K562 (cell line): ENCODE results near the gene NRP2. TPM values are rescaled to one million over a fixed set of nuclear protein-coding genes. Genes with fewer than 3 reads are reported as not detected.

Experiments used
- ATAC-seq: fragments of 200-7000 bp; cut with Tn5 transposase; 3 replicates; pipeline ENCODE4 v1.9.1; 2020; ENCODE audit warnings: moderate library complexity
- BruUV-seq: library from RNA; stranded (reverse); fragments of 400-500 nt; replicated peaks from 2 replicates; lab custom pipeline; 2021; lab: Mats Ljungman, UMichigan
- CTCF ChIA-PET: fragments of 300-600 bp; formaldehyde crosslinking; extraction: SDS; loops from one replicate; lab custom pipeline; 2021; ENCODE audit warnings: low intra/inter-chr PET ratio; lab: Yijun Ruan, JAX
- POLR2A ChIA-PET: fragments of 300-600, 350-650 bp; sonication (Branson Sonifier 250); formaldehyde crosslinking; extraction: SDS; loops from one replicate; lab custom pipeline; 2021; ENCODE audit warnings: antibody characterized with exemption, inconsistent platforms; lab: Yijun Ruan, JAX
- DNase-seq, 4 experiments: peaks; one replicate each; pipeline versions ENCODE4 v3.0.0 to v3.0.0-alpha.2; 2011 to 2018; ENCODE audit warnings: low spot score in 3 of 4, mixed read lengths in 3 of 4; ENCODE audit errors: extremely low read depth in 1 of 4
- FAIRE-seq: peaks from 2 replicates; lab custom pipeline; 2011; peaks lifted over from hg19 to GRCh38; lab: Jason Lieb, UNC
- H2AFZ ChIP-seq: 2 replicates; pipeline ENCODE4 v1.6.0; 2011; ENCODE audit warnings: low read depth, low read length, control low read depth, inconsistent platforms
- H3K27ac ChIP-seq: fragments of 200-600 bp; 3 replicates; pipeline ENCODE4 v1.8.0; 2011; ENCODE audit warnings: low read depth, mild to moderate bottlenecking, control low read depth, inconsistent platforms, low read length, moderate library complexity, mixed read lengths; ENCODE audit errors: extremely low read depth
- H3K27me3 ChIP-seq, 2 experiments: fragments of 300-600 bp in 1 of 2; 2 replicates in 1 of 2; 3 replicates in 1 of 2; pipeline versions ENCODE4 v1.6.0 to v1.8.0; 2011; ENCODE audit warnings: inconsistent platforms in 2 of 2, low read length in 2 of 2, mild to moderate bottlenecking in 1 of 2, mixed read lengths in 1 of 2, moderate library complexity in 1 of 2; ENCODE audit not compliant: control insufficient read depth in 2 of 2, insufficient read depth in 2 of 2
- H3K36me3 ChIP-seq: fragments of 300-600 bp; 3 replicates; pipeline ENCODE4 v1.8.0; 2011; ENCODE audit warnings: mild to moderate bottlenecking, low read length, inconsistent platforms; ENCODE audit not compliant: control insufficient read depth, insufficient read depth
- H3K4me1 ChIP-seq, 2 experiments: fragments of 200-600 bp in 1 of 2; replicated peaks in 1 of 2; 2 replicates in 1 of 2; 3 replicates in 1 of 2; pipeline versions ENCODE4 v1.5.1 to v1.8.0; 2011; ENCODE audit warnings: inconsistent platforms in 2 of 2, low read length in 2 of 2, mild to moderate bottlenecking in 1 of 2, mixed read lengths in 1 of 2, moderate library complexity in 1 of 2; ENCODE audit not compliant: control insufficient read depth in 2 of 2, insufficient read depth in 2 of 2
- H3K4me2 ChIP-seq: 2 replicates; pipeline ENCODE4 v1.6.1; 2011; ENCODE audit warnings: low read length, control low read depth, inconsistent platforms, mixed read lengths; ENCODE audit not compliant: insufficient read depth
- H3K4me3 ChIP-seq: fragments of 200-600 bp; sonication (generic), shearing (Covaris generic); 2 replicates; pipeline ENCODE4 v1.5.1; 2016; ENCODE audit warnings: control low read depth, inconsistent platforms
- H3K79me2 ChIP-seq: fragments of 200-600 bp; 3 replicates; pipeline ENCODE4 v1.8.0; 2011; ENCODE audit warnings: low read length, inconsistent platforms; ENCODE audit not compliant: control insufficient read depth, insufficient read depth
- H3K9ac ChIP-seq, 2 experiments: 2 replicates each; pipeline versions ENCODE4 v1.6.0 to v1.6.1; 2011; ENCODE audit warnings: low read depth in 2 of 2, low read length in 2 of 2, control low read depth in 1 of 2, inconsistent platforms in 1 of 2, mild to moderate bottlenecking in 1 of 2, mixed read lengths in 1 of 2; ENCODE audit not compliant: insufficient read depth in 1 of 2
- H3K9me1 ChIP-seq: one replicate; pipeline ENCODE4 v1.6.0; 2011; ENCODE audit warnings: inconsistent platforms, mild to moderate bottlenecking, low read length, moderate library complexity; ENCODE audit not compliant: control insufficient read depth, insufficient read depth
- H3K9me3 ChIP-seq: replicated peaks from 2 replicates; pipeline ENCODE4 v1.5.1; 2011; ENCODE audit warnings: low read depth, low read length, inconsistent platforms; ENCODE audit not compliant: control insufficient read depth, insufficient read depth
- H4K20me1 ChIP-seq: replicated peaks from 2 replicates; pipeline ENCODE4 v1.6.1; 2011; ENCODE audit warnings: low read length, inconsistent platforms, mixed read lengths; ENCODE audit not compliant: control insufficient read depth, insufficient read depth
- ATF6 ChIP-seq: sonication (generic); formaldehyde crosslinking; IDR thresholded peaks from 2 replicates; pipeline ENCODE4 v1.4.0; 2020; ENCODE audit warnings: mild to moderate bottlenecking, missing genetic modification reagents
- DNMT1 ChIP-seq: fragments of 450-650 bp; IDR thresholded peaks from 2 replicates; pipeline ENCODE4 v1.6.1; 2016; ENCODE audit warnings: antibody characterized with exemption, mild to moderate bottlenecking
- E4F1 ChIP-seq: fragments of 250-450 bp; sonication (Bioruptor Pico); IDR thresholded peaks from 2 replicates; pipeline ENCODE4 v1.5.0; 2021; ENCODE audit warnings: mild to moderate bottlenecking, borderline replicate concordance
- ESRRB ChIP-seq: fragments of 250-450 bp; sonication (Bioruptor Pico); IDR thresholded peaks from 2 replicates; pipeline ENCODE4 v1.5.0; 2020; ENCODE audit warnings: mild to moderate bottlenecking, moderate library complexity, borderline replicate concordance
- HDAC1 ChIP-seq, 2 experiments: fragments of 450-650 bp; IDR thresholded peaks; 2 replicates each; pipeline ENCODE4 v1.6.1; 2016 to 2017; ENCODE audit warnings: inconsistent platforms in 1 of 2, mild to moderate bottlenecking in 1 of 2, moderate library complexity in 1 of 2
- HDAC3 ChIP-seq: fragments of 450-650 bp; IDR thresholded peaks from 2 replicates; pipeline ENCODE4 v1.6.1; 2018; ENCODE audit warnings: borderline replicate concordance, mild to moderate bottlenecking, moderate library complexity; ENCODE audit not compliant: partially characterized antibody
- IRF2 ChIP-seq: sonication (generic); formaldehyde crosslinking; IDR thresholded peaks from 2 replicates; pipeline ENCODE4 v1.8.1; 2022; ENCODE audit warnings: mild to moderate bottlenecking, missing genetic modification reagents
- KDM2B ChIP-seq: fragments of 250-450 bp; sonication (Bioruptor Pico); IDR thresholded peaks from 2 replicates; pipeline ENCODE4 v1.8.0; 2021; ENCODE audit warnings: mild to moderate bottlenecking, moderate library complexity
- RFX7 ChIP-seq: fragments of 250-450 bp; sonication (Bioruptor Pico); IDR thresholded peaks from 2 replicates; pipeline ENCODE4 v1.5.1; 2021; ENCODE audit warnings: mild to moderate bottlenecking
- SNAPC5 ChIP-seq: fragments of 250-450 bp; sonication (Bioruptor Pico); IDR thresholded peaks from 2 replicates; pipeline ENCODE4 v1.8.0; 2021; ENCODE audit warnings: moderate library complexity, mild to moderate bottlenecking, inconsistent platforms
- TAF1 ChIP-seq: IDR thresholded peaks from 2 replicates; pipeline ENCODE4 v1.6.1; 2011; ENCODE audit warnings: mild to moderate bottlenecking, low read length, moderate library complexity; ENCODE audit not compliant: insufficient read depth, control insufficient read depth, severe bottlenecking; ENCODE audit errors: extremely low read depth
- U2AF1 ChIP-seq: fragments of 200-400 bp; formaldehyde crosslinking; optimal IDR thresholded peaks from 2 replicates; pipeline ENCODE3; 2017; ENCODE audit warnings: mild to moderate bottlenecking, low read depth, low read length, moderate library complexity
- ZNF197 ChIP-seq: fragments of 200-800 bp; sonication (Bioruptor generic); IDR thresholded peaks from 2 replicates; pipeline ENCODE4 v1.6.1; 2016; ENCODE audit warnings: low read depth, missing genetic modification characterization, missing compliant biosample characterization
- ZNF668 ChIP-seq: fragments of 250-450 bp; sonication (Bioruptor Pico); IDR thresholded peaks from 2 replicates; pipeline ENCODE4 v1.8.0; 2022; ENCODE audit warnings: mild to moderate bottlenecking, inconsistent platforms
- WGBS: fragments of 100-300 bp; shearing (Covaris generic); methylation state at CpG from one replicate; pipeline ENCODE4 v1.1.6; 2016; ENCODE audit warnings: low coverage, mixed read lengths; ENCODE audit not compliant: insufficient coverage; ENCODE audit errors: missing lambda C conversion rate; 5-methylcytosine and 5-hydroxymethylcytosine counted together
- in situ Hi-C: fragments of 300-500 bp; cut with MboI; formaldehyde crosslinking; loops from 4 replicates; pipeline ENCODE4 v1.15.0; 2018; ENCODE audit warnings: inconsistent platforms, mixed read lengths
- intact Hi-C: fragments of 100-400 bp; cut with micrococcal nuclease; formaldehyde crosslinking; loops from 2 replicates; pipeline ENCODE4 v1.14.2; 2022
- polyA plus RNA-seq, 8 experiments: library from polyadenylated mRNA; depleted of rRNA in 4 of 8; stranded (reverse) in 5 of 8; unstranded in 3 of 8; fragments of >200 nt; fragmentation: Nextera tagmentation in 2 of 8; fragmentation: Illumina TruSeq in 1 of 8; extraction: Ambion mirVana in 2 of 8; extraction: Trizol in 1 of 8; gene quantifications; 2 replicates each; pipeline versions ENCODE4 v1.2.1 to v1.2.3, GENCODE V29; 2011 to 2014; ENCODE audit warnings: inconsistent platforms in 1 of 8, missing spikeins in 1 of 8
- total RNA-seq, 7 experiments: library from RNA; depleted of rRNA in 6 of 7; stranded (reverse); fragments of >200 nt in 6 of 7; fragmentation: Illumina TruSeq in 2 of 7; extraction: Trizol in 2 of 7; gene quantifications; 2 replicates each; pipeline versions ENCODE4 v1.2.1 to v1.2.3, GENCODE V29; 2011 to 2021; ENCODE audit warnings: low replicate concordance in 1 of 7

NRP2 gene
- total and polyA plus RNA-seq, 9 of the 15 experiments (the other 6 are each of a cell fraction or from before 2014, with no cell fraction given) = 0.05 to 0.31 (median 0.15) TPM; not detected in 5

- Histone ChIP-seq H3K9ac (no peak overlapping the region), H3K4me3 (no peak overlapping the region), H3K9me3 (no peaks in the 10 kb centered on the region), H2AFZ (no peak overlapping the region), H4K20me1 (no peaks in the 10 kb centered on the region), H3K9me1 (no peaks in the 10 kb centered on the region), H3K36me3 (no peaks in the 10 kb centered on the region), H3K79me2 (no peaks in the 10 kb centered on the region), H3K27ac (no peak overlapping the region), H3K4me1 (no peaks in the 10 kb centered on the region), H3K4me2 (no peak overlapping the region), H3K27me3 (peaks cover 0 to 7% of the 10 kb centered on the region in 2 experiments; a peak in 1 of 5 replicates)
- POLR2A ChIA-PET = no interaction called here
- ATAC-seq (no peak), DNase-seq (no peak), FAIRE-seq (no peak)
- CTCF ChIA-PET = no interaction called here
- 0% methylated on average over 3 of the region's 5 CpGs for WGBS
- BruUV-seq = no TSS peak
- intact Hi-C loops (no loop called here), in situ Hi-C loops (no loop called here)
- TF ChIP-seq DNMT1 = no peak
- no peak for TF ChIP-seq SNAPC5 (CRISPR knock-in tag)
- TF ChIP-seq HDAC3 = no peak
- TF ChIP-seq E4F1 (CRISPR knock-in tag) = no peak
- no peak for TF ChIP-seq U2AF1
- TF ChIP-seq ESRRB = no peak
- TF ChIP-seq KDM2B = no peak
- TF ChIP-seq ZNF668 (CRISPR knock-in tag) = no peak
- TF ChIP-seq TAF1 = no peak
- no peak for TF ChIP-seq RFX7 (CRISPR knock-in tag)
- no peak for TF ChIP-seq IRF2 (CRISPR knock-in tag)
- no peak for TF ChIP-seq HDAC1 (IDR thresholded peaks at IDR 0.05)
- no peak for TF ChIP-seq ZNF197 (CRISPR knock-in tag)
- TF ChIP-seq ATF6 (CRISPR knock-in tag) = no peak
Observed at GRCh38 chr2:205644018-205644417, 38.3 kb upstream of the NRP2 start.
